ENCODE data around the gene NKIRAS2.

The NKIRAS2 gene

DNA sequence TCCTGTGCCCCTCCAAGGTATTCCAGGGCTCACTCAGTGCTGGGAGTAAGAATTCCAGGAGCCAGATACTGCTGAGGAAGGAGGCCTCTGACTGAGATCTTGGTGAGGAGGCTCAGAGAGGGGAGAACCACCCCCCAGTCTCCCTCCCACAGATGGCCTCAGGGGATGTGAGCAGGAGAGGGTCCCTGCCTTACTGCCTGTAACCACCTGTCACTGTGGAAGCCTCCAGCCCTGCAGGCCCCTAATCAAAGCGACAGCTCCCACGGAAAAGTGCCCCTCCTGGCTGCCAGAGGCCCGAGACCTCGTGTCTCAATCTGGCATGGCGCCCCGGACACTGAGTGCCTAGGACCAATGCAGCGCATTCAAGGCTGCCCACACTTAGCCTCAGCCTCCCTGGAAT, 38.2 kb downstream of the NKIRAS2 start:
- no peak for DNase-seq

DNA sequence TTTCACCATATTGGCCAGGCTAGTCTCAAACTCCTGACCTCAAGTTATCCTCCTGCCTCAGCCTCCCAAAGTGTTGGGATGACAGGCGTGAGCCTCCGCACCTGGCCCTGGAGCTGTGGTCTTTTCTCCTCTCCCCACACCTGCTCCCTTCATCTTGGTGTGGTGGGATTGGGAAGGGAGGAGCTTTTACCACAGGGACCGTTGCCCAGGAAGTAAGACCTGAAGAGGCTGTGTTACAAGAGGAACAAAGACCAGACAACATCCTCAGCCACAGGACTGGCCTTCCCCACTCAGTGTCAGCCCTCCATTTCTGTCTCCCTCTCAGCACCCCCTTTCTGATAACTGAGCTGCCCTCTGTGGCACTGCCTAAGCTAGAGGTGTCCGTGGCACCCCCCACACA, 39.9 kb downstream of the NKIRAS2 start:
- DNase-seq, result no peak

DNA sequence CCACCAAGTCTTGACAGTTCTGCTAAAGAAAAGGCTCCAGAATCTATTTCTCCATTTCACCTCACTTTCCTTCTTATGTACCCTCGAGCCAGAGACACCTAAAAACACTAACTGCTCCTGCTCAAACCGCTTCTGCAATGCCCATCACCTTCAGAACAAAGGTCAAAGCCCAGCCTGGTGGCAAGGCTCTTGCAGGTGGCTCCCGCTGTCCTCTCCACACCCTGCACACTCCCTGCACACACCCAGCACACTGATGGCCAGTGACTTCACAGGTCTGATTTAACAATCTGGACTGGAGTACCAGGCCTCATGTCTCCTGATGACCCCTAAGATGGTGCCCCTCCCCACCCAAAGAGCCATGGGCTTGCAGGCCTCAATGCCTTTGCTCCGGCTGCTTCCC, 40.3 kb downstream of the NKIRAS2 start:
- DNase-seq, result no peak

DNA sequence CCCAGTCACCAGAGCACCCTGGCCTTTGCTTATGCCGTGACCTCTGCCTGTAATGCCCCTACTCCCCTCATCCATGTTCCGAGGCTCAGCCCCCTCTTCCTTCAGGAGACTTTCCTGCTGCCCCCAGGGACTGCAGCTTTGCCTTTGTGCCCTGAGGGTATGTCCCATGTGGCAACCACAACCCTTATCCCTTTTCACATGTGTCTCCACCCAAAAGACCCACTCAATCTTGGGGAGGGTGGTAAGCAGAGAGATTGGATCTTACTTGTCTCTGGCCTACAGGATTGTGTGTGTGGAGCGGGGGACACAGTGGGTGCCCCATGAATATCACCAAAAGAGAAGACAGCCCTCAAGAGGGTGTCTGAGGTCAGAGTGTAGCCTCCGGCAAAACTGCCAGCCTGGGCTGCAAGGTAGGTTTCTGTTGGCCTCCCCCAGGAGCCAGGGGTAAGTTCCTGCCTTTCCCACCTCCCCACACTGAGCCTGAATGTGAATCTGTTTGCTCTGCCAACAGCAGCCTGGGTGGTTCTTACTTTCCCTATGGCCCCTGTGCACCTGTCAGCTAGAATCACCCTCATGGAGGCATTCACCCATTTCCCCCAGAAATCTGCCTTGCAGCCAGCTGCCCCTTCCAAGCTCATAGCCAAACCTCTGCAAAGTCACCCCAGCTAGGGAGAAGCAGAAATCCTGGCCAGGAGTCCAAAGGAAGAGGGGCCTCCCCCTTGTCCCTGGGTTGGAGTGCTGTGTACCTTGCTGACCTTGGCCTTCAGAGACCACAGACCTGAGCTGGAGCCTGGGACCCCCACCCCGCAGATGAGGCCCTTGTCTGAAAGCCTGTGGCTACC, 42.0 kb downstream of the NKIRAS2 start:
- DNase-seq, result no peak

DNA sequence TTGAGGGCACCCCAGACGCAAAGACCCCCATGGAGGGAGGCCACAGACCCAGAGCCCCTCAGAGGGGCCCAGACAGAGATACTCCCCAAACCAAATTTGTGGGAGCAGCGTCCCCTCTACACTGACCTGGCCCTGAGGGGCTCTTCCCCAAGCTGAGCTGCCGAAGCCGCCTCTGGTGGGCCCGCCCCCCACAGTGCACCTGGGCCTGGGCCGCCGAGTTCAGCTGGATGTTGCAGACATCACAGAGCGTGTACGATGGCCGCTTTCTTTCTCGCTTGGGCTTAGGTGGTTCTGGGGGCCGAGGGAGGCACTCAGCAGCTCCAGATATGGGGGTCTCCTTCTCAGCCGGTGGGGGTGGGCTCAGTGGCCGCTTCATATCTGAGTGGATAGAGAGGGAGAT, 42.8 kb downstream of the NKIRAS2 start:
- no peak for DNase-seq

DNA sequence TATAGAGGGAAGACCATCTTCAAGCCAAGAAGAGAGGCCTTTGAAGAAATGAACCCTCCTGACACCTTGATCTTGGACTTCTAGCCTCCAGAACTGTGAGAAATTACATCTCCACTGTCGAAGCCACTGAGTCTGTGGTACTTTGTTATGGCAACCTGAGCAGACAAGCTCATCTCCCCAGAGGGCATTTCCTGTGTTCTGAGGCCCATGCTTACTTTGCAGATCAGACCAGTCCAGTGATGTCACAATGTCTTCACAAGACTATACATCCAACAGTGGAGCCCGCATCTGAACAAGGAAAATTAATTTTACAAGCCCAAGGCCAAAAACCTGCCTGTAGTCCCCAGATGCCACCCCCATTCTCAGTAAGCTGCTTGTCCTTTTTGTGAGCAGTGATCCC, 45.3 kb downstream of the NKIRAS2 start:
- DNase-seq, result no peak

DNA sequence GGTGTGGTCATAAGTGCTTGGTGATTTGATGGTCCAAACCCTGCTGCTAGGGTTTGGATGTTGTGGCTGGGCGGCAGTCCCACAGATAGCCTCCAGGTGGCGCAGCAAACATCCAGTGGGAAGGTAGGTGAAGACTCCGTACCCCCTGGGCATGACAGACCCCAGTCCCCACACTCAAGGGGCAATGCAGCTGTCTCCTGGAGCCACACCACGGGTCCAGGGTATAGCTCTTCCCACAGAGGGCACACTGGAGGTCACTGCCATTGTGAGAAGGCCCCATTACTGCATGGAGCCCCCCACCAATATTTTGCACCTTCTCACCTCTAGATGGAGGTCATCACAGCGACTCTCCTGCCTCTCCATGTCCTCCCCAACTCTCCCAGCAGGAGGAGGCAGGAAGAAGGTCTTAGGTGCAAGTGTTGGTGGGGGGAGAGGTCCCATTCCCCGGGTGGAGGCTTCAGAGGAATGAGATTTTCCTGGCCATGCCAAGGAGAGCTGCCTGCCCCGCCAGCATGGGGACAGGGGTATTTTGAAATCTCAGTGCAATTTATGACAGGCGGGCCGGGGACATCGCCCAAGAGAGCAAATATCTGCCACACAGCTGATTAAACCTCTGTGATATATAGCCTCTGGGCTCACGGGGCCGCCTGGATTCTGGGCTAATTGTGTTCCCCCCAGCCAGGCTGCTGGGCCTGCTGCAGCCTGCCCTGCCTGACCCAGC, 47.6 kb downstream of the NKIRAS2 start:
- DNase-seq, result no peak

DNA sequence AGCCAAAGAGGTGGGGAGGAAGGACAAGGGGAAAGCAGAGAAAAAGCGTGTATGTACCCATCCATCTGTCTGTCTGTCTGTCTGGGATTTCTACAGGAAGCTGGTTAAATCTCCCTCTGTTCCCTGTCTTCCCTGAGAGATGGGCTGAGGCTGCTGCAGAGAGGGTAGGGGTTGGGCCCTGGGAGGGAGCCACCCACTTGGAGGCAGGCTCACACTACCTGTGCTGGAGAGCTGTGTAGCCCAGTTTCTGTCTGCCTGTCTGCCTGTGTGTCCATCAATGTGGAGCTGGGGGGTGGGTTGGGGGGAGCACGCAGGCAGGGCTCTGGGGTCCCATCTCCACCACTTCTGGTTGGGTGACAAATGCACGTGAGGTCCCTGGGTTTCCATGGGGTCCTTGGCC, 49.1 kb downstream of the NKIRAS2 start:
- DNase-seq, result no peak

DNA sequence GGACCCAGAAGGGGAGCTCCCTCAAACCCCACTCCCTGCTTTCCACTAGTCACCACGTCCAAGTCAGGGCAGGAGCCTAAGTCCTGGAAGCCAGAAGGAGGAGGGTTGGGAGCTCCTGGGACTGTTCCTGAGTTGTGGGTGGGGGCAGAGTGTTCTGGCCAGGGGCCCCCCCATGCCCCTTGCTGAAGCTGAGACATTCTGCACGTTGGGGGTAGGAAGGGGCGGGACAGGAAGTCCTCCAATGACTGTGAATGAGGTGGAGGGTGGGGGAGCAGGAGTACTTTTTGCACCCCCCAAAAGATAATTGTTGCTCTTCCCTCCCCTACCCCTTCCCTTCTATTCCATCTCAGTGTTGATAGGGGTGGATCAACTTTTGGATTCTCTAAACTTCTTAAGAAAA, 51.9 kb downstream of the NKIRAS2 start:
- DNase-seq, result no peak

DNA sequence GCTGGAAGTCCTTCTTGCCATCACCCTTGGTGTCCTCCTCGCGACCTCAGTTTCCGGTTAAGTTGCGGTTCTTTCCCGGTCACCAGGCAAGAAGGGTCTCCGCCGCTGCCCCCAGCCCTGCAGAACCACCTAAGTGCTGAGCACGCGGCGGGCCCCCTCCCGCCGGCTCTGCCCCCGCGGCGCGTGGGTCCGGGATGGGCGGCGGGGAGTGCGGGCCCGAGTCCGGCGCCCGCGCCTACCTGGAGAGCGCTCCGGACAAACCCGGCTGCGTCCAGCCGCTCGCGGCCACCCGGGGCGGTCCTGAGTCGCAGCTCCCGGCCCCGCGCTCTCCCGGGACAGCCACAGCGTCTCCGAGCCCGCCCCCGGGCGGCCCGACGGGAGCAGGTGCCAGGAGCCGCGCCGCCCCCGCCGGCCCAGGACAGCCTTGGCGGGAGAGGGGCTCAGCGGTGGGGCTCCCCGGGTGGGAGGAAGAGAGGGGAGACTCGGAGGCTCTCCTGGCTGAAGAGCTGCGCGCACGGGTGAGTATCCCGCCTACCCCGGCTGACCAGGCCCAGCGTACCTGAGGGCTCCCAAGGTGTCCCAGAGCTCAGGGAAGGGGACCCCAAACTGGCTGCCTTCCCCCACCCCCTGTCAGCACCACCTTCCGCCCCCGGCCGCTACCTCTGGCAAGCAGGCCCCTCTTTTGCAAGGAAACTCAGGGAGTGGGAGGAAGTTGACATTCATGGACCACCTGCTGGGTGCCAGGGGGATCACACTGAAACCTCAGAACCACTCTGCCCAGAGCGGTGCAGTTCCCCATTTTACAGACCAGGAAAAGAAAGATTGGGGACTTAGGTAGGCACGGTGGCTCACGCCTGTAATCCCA, 52.7 kb downstream of the NKIRAS2 start:
- no peak for DNase-seq
